Tibial artery (tissue), 4 donors: ENCODE measurements around the gene NPR1.
"Not testable (repeated sequence)": the region's sequence is repeated elsewhere in the genome, so short reads cannot be mapped to it uniquely, and the experiment has no call there.

Experiments
- DNase-seq, 2 donors: peaks; one replicate each; pipeline ENCODE4 v3.0.0-alpha.2; 2019
- H3K27ac ChIP-seq, 2 donors: fragments of 200-600 bp; sonication (generic) in 1 of 2; 1 replicate in 1 of 2; 2 replicates in 1 of 2; pipeline ENCODE4 v1.5.1; 2018 to 2019; ENCODE audit warnings: mild to moderate bottlenecking in 1 of 2
- H3K27me3 ChIP-seq, 2 donors: fragments of 200-600 bp; sonication (generic) in 1 of 2; one replicate each; pipeline versions ENCODE4 v1.5.1 to v1.6.0; 2016 to 2019
- H3K36me3 ChIP-seq, 3 donors: fragments of 200-600 bp; sonication (generic) in 2 of 3; one replicate each; pipeline ENCODE4 v1.5.1; 2016 to 2019; ENCODE audit warnings: mild to moderate bottlenecking in 2 of 3
- H3K4me1 ChIP-seq, 4 donors: fragments of 200-600 bp; sonication (generic) in 2 of 4; 1 replicate in 3 of 4; 2 replicates in 1 of 4; pipeline ENCODE4 v1.5.1; 2016 to 2019
- H3K4me3 ChIP-seq, 2 donors: fragments of 200-600 bp; sonication (generic) in 1 of 2; 1 replicate in 1 of 2; 2 replicates in 1 of 2; pipeline ENCODE4 v1.5.1; 2018 to 2019; ENCODE audit warnings: mild to moderate bottlenecking in 2 of 2
- H3K9me3 ChIP-seq, 3 donors: fragments of 200-600 bp; sonication (generic) in 1 of 3; one replicate each; pipeline ENCODE4 v1.5.1; 2016 to 2019
- CTCF ChIP-seq, 2 experiments: fragments of 200-600 bp in 1 of 2; fragments of 450-650 bp in 1 of 2; IDR thresholded peaks; one replicate each; pipeline ENCODE4 v1.5.1; 2017 to 2019; ENCODE audit warnings: antibody characterized with exemption in 2 of 2, mild to moderate bottlenecking in 1 of 2, moderate library complexity in 1 of 2
- intact Hi-C: fragments of 100-400 bp; cut with DNase I; formaldehyde crosslinking; loops from one replicate; pipeline ENCODE4 v1.15.0; 2023; ENCODE audit warnings: low total_unique reads

NPR1 gene

GRCh38 chr1:153639280-153639679, 39.2 kb upstream of the NPR1 start:
- no peak for TF ChIP-seq CTCF (IDR thresholded peaks at IDR 0.05)
- Histone ChIP-seq H3K4me3 (no peak overlapping the region), H3K4me1 (peaks cover 0 to 56% (median 26%) of the 10 kb centered on the region in 4 donors), H3K27me3 (no peaks in the 10 kb centered on the region), H3K27ac (no peak overlapping the region), H3K9me3 (no peaks in the 10 kb centered on the region), H3K36me3 (peaks cover 77 to 83% (median 81%) of the 10 kb centered on the region in 3 donors)
- intact Hi-C loops = no loop called here
- DNase-seq = peak in 1 of 2 donors; percentile 44

DNA sequence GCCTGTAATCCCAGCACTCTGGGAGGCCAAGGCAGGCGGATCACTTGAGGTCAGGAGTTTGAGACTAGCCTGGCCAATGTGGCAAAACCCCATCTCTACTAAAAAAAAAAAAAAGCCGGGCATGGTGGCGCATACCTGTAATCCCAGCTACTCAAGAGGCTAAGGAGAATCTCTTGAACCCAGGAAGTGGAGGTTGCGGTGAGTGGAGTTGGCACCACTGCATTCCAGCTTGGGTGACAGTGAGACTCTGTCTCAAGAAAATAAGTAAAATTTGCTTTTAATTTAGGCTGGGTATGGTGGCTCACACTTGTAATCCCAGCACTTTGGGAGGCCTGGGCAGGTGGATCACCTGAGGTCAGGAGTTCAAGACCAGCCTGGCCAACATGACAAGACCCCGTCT, 38.3 kb upstream of the NPR1 start:
- DNase-seq = peak in 1 of 2 donors; percentile 25
- intact Hi-C loops, H3K4me3 ChIP-seq, H3K27me3 ChIP-seq, H3K9me3 ChIP-seq, H3K27ac ChIP-seq: not testable (repeated sequence)
- Histone ChIP-seq H3K36me3 (peaks cover 84 to 92% (median 89%) of the 10 kb centered on the region in 3 donors), H3K4me1 (peaks cover 0 to 52% (median 22%) of the 10 kb centered on the region in 4 donors)

GRCh38 chr1:153640861-153641260, 37.6 kb upstream of the NPR1 start:
- no peak for DNase-seq
- Histone ChIP-seq H3K36me3 (peaks cover 90 to 99% (median 96%) of the 10 kb centered on the region in 3 donors), H3K4me3 (no peak overlapping the region), H3K9me3 (no peaks in the 10 kb centered on the region), H3K4me1 (peaks cover 0 to 45% (median 16%) of the 10 kb centered on the region in 4 donors), H3K27ac (no peak overlapping the region), H3K27me3 (no peaks in the 10 kb centered on the region)
- intact Hi-C loops = no loop called here
- no peak for TF ChIP-seq CTCF (IDR thresholded peaks at IDR 0.05)

GRCh38 chr1:153642161-153642560, 36.3 kb upstream of the NPR1 start:
- H3K4me1 ChIP-seq = peaks cover 0 to 32% (median 8%) of the 10 kb centered on the region in 4 donors
- H3K9me3 ChIP-seq = no peaks in the 10 kb centered on the region
- intact Hi-C loops = no loop called here
- H3K27me3 ChIP-seq = no peaks in the 10 kb centered on the region
- no peak overlapping the region for H3K4me3 ChIP-seq
- peaks cover 87 to 99% (median 91%) of the 10 kb centered on the region in 3 donors for H3K36me3 ChIP-seq
- peak in 1 of 2 donors; percentile 51 for DNase-seq
- no peak for TF ChIP-seq CTCF (IDR thresholded peaks at IDR 0.05)
- H3K27ac ChIP-seq = no peak overlapping the region

GRCh38 chr1:153643100-153643499, 35.4 kb upstream of the NPR1 start:
- peaks cover 77 to 89% (median 81%) of the 10 kb centered on the region in 3 donors for H3K36me3 ChIP-seq
- H3K27me3 ChIP-seq = no peaks in the 10 kb centered on the region
- H3K4me1 ChIP-seq = peaks cover 0 to 24% (median 4%) of the 10 kb centered on the region in 4 donors
- peak in 1 of 2 donors; percentile 54 for DNase-seq
- intact Hi-C loops = no loop called here
- TF ChIP-seq CTCF (IDR thresholded peaks at IDR 0.05) = no peak
- no peak overlapping the region for H3K4me3 ChIP-seq
- H3K27ac ChIP-seq = peak overlapping the region; percentile 10 to 32
- H3K9me3 ChIP-seq = no peaks in the 10 kb centered on the region

DNA sequence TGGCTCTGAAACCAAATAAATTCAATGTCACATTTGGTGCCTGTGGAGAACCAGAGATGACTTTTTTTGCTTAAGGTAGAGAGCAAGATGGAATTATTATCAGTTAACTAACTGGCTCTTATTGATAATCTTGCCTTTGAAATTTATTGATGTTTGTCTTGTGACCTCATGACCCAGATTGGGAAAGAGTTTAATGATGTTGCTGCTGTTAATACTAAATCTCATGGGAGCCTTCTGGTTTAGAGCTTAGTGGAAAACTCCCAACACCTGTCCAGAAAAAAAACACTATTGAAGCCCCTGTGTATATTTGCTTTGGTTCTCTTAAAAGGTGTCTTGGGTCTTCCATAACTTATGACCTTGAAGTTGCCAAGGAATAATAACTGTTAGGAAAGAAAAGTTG, 34.7 kb upstream of the NPR1 start:
- intact Hi-C loops = no loop called here
- TF ChIP-seq CTCF (IDR thresholded peaks at IDR 0.05) = no peak
- no peak for DNase-seq
- peak overlapping the region; percentile 10 to 32 for H3K27ac ChIP-seq
- H3K27me3 ChIP-seq = no peaks in the 10 kb centered on the region
- H3K4me1 ChIP-seq = peaks cover 0 to 20% (median 4%) of the 10 kb centered on the region in 4 donors
- H3K9me3 ChIP-seq = no peaks in the 10 kb centered on the region
- H3K4me3 ChIP-seq = no peak overlapping the region
- H3K36me3 ChIP-seq = peaks cover 70 to 82% (median 74%) of the 10 kb centered on the region in 3 donors
